Spleen (tissue), 11 donors: ENCODE results near the gene C10orf90. TPM values are rescaled to one million over a fixed set of nuclear protein-coding genes. Genes with fewer than 3 reads are reported as not detected.

Experiments used
- DNase-seq: peaks from one replicate; pipeline ENCODE4 v3.0.0-alpha.2; 2020
- H3K27ac ChIP-seq, 8 donors: fragments of 200-600 bp; sonication (generic) in 7 of 8; 1 replicate in 4 of 8; 2 replicates in 4 of 8; pipeline versions ENCODE4 v1.5.0 to v1.8.0; 2016 to 2021; ENCODE audit warnings: inconsistent platforms in 4 of 8, mild to moderate bottlenecking in 4 of 8, moderate library complexity in 1 of 8
- H3K27me3 ChIP-seq, 7 donors: fragments of 200-600 bp; sonication (generic) in 6 of 7; replicated peaks in 1 of 7; 1 replicate in 4 of 7; 2 replicates in 3 of 7; pipeline versions ENCODE4 v1.5.0 to v1.8.0; 2016 to 2021; ENCODE audit warnings: inconsistent platforms in 3 of 7, mild to moderate bottlenecking in 1 of 7
- H3K36me3 ChIP-seq, 6 donors: fragments of 200-600 bp; sonication (generic) in 5 of 6; 1 replicate in 4 of 6; 2 replicates in 2 of 6; pipeline versions ENCODE4 v1.5.0 to v1.8.0; 2016 to 2021; ENCODE audit warnings: inconsistent platforms in 2 of 6
- H3K4me1 ChIP-seq, 6 donors: fragments of 200-600 bp; sonication (generic) in 5 of 6; 1 replicate in 3 of 6; 2 replicates in 3 of 6; pipeline versions ENCODE4 v1.5.0 to v1.8.0; 2016 to 2021; ENCODE audit warnings: inconsistent platforms in 3 of 6
- H3K4me3 ChIP-seq, 8 donors: fragments of 200-600 bp; sonication (generic) in 7 of 8; 1 replicate in 4 of 8; 2 replicates in 4 of 8; pipeline versions ENCODE4 v1.5.0 to v1.8.0; 2016 to 2021; ENCODE audit warnings: inconsistent platforms in 4 of 8, mild to moderate bottlenecking in 4 of 8, moderate library complexity in 2 of 8
- H3K9me3 ChIP-seq, 8 donors: fragments of 200-600 bp; sonication (generic) in 7 of 8; 1 replicate in 4 of 8; 2 replicates in 4 of 8; pipeline versions ENCODE4 v1.5.0 to v1.8.0; 2016 to 2021; ENCODE audit warnings: inconsistent platforms in 4 of 8
- POLR2A ChIP-seq, 3 donors: fragments of 450-650 bp; IDR thresholded peaks; one replicate each; pipeline ENCODE4 v1.5.1; 2017; ENCODE audit warnings: antibody characterized with exemption in 3 of 3, mild to moderate bottlenecking in 1 of 3
- POLR2AphosphoS5 ChIP-seq, 3 donors: sonication (generic); formaldehyde crosslinking; IDR thresholded peaks; one replicate each; pipeline ENCODE4 v1.5.1; 2017; ENCODE audit warnings: antibody characterized with exemption in 3 of 3
- WGBS, 5 donors: extraction: QIAGEN DNeasy Blood & Tissue Kit in 3 of 5; methylation state at CpG; one replicate each; pipeline versions ENCODE4 v1.1.5 to v1.1.7; 2013 to 2018; 5-methylcytosine and 5-hydroxymethylcytosine counted together
- intact Hi-C: fragments of 100-400 bp; cut with DNase I; formaldehyde crosslinking; loops from one replicate; pipeline ENCODE4 v1.15.0; 2023; ENCODE audit warnings: low total_unique reads
- polyA plus RNA-seq, 3 donors: library from polyadenylated mRNA; stranded (reverse); fragments of 200-250 nt; gene quantifications; one replicate each; pipeline ENCODE4 v1.2.1, GENCODE V29; 2013
- total RNA-seq, 7 donors: library from RNA; depleted of rRNA in 3 of 7; stranded (reverse); fragments of >200 nt in 3 of 7; fragmentation: NEBNext Ultra II Directional in 4 of 7; extraction: Animal tissue kit (Norgen Biotek cat#: 25700) in 4 of 7; gene quantifications; one replicate each; pipeline versions ENCODE4 v1.1.0 to v1.2.1, GENCODE V29; 2016 to 2021
- TF ChIP-seq, protein P1 (sequence below), 11 experiments: fragments of 200-600 bp in 7 of 11; fragments of 450-650 bp in 4 of 11; sonication (generic) in 4 of 11; IDR thresholded peaks in 8 of 11; conservative IDR thresholded peaks in 3 of 11; 1 replicate in 7 of 11; 2 replicates in 4 of 11; pipeline versions ENCODE4 v1.4.0 to v1.8.0; 2016 to 2021; ENCODE audit warnings: antibody characterized with exemption in 11 of 11, inconsistent platforms in 4 of 11, mild to moderate bottlenecking in 1 of 11
- donor health status: healthy with polysubstance abuse.
- donor health status: DM: no; HTN: no; CAD: no; lungs with moderate emphysema.
- donor health status: DM: no; HTN: no; CAD: no.
- donor health status: Bipolar disorder and iron deficiency.
- donor health status: healthy.
- donor health status: DM: no; HTN: no; CAD: no.
- donor health status: DM: yes; HTN: yes; CAD: no.

The C10orf90 gene
- total and polyA plus RNA-seq, 10 donors = 0.05 to 0.06 TPM; not detected in 8

DNA sequence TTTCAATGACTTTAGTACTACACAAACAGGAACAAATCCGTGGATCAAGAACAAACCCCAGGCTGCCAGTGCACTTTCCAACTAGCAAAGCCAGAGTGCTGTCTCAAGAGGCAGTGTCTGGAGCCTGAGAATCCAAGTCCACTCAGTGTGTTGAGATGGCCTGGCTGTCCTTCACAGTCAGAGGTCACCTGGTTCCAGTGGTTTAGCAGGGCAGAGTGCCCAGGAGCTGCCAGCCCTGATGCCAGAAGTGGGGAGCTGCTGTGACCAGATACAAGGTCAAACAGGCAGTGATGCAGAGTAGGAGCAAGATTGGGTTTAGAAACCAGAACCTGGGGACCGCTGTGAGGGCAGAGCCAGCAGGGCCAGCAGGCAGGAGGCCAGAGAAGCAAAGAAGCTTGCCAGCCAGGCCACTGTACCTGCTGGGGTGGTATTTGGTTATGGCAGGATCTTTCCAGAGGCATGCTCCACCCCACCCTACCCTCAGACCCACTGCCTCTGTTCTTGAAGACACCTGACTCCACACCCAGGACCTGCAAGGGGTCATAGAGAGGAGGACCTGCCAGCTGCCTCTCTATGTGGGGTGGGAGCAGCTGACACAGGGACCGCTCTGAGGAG is 35.6 kb upstream of the C10orf90 start:
- peaks cover 0 to 9% (median 0%) of the 10 kb centered on the region in 8 donors for H3K9me3 ChIP-seq
- TF ChIP-seq POLR2AphosphoS5 (IDR thresholded peaks at IDR 0.05) (no peak), POLR2A (IDR thresholded peaks at IDR 0.05) (no peak)
- no peak overlapping the region for H3K4me3 ChIP-seq
- no peaks in the 10 kb centered on the region for H3K4me1 ChIP-seq
- 47 to 70% (median 66%) methylated on average over 2 to 3 of the region's 3 CpGs for WGBS, 5 donors
- intact Hi-C loops = no loop called here
- peaks cover 0 to 10% (median 0%) of the 10 kb centered on the region in 7 donors for H3K27me3 ChIP-seq
- H3K36me3 ChIP-seq = no peaks in the 10 kb centered on the region
- no peak for DNase-seq
- no peak overlapping the region for H3K27ac ChIP-seq

DNA sequence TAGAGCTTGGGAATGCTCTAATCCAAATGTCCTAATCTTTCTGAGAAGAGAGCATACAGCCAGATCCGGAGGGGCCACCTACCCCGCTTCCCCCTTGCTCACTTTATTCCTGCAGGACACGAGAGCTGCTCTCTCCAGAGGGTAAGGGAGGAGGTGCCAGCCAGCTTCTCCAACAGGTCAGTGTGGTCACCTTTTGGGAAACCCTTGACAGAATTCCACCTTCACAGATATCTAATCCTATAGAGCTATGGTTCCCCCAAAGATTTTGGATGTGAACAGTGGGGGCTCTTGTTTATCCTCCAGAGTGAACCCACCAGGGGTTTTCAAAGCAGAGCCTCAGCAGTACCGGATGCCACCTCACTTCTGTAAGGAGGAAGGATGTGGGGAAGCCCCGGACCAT is 34.6 kb upstream of the C10orf90 start:
- H3K9me3 ChIP-seq = peaks cover 0 to under 1% (median 0%) of the 10 kb centered on the region in 8 donors
- H3K4me3 ChIP-seq = no peak overlapping the region
- 41 to 63% (median 43%) methylated on average over 5 of the region's 5 CpGs for WGBS, 5 donors
- intact Hi-C loops = no loop called here
- no peak overlapping the region for H3K27ac ChIP-seq
- no peaks in the 10 kb centered on the region for H3K36me3 ChIP-seq
- TF ChIP-seq, protein P1, sequence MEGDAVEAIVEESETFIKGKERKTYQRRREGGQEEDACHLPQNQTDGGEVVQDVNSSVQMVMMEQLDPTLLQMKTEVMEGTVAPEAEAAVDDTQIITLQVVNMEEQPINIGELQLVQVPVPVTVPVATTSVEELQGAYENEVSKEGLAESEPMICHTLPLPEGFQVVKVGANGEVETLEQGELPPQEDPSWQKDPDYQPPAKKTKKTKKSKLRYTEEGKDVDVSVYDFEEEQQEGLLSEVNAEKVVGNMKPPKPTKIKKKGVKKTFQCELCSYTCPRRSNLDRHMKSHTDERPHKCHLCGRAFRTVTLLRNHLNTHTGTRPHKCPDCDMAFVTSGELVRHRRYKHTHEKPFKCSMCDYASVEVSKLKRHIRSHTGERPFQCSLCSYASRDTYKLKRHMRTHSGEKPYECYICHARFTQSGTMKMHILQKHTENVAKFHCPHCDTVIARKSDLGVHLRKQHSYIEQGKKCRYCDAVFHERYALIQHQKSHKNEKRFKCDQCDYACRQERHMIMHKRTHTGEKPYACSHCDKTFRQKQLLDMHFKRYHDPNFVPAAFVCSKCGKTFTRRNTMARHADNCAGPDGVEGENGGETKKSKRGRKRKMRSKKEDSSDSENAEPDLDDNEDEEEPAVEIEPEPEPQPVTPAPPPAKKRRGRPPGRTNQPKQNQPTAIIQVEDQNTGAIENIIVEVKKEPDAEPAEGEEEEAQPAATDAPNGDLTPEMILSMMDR (IDR thresholded peaks at IDR 0.05 in 8 of 11, conservative IDR thresholded peaks at IDR 0.05 in 3 of 11) = no peak
- TF ChIP-seq POLR2A (IDR thresholded peaks at IDR 0.05) = no peak
- no peak for TF ChIP-seq POLR2AphosphoS5 (IDR thresholded peaks at IDR 0.05)
- peaks cover 0 to 10% (median 0%) of the 10 kb centered on the region in 7 donors for H3K27me3 ChIP-seq
- H3K4me1 ChIP-seq = no peaks in the 10 kb centered on the region
- DNase-seq = no peak

DNA sequence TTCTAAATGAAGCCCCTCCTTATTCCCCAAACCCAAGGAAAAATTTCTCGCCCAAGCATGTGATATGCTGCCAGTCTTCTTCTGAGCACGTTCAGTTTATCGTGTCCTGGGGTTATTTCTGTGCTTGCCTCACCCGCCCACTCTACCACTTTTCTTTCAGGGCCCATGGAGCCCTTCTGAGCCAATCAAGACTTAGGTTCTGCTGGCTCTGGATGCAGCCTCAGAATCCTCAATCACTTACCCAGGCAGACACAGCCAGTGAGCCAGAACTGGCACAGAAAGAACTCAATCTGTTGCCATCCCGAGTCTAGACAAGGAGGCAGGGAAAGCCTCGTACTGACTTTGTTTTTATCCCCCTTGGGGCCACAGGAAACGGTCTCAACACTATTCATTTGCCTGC is 34.2 kb upstream of the C10orf90 start:
- WGBS, 5 donors = 55 to 66% (median 65%) methylated on average over 7 of the region's 7 CpGs
- H3K4me1 ChIP-seq = no peaks in the 10 kb centered on the region
- H3K9me3 ChIP-seq = no peaks in the 10 kb centered on the region
- peaks cover 0 to 10% (median 0%) of the 10 kb centered on the region in 7 donors for H3K27me3 ChIP-seq
- H3K27ac ChIP-seq = no peak overlapping the region
- no peaks in the 10 kb centered on the region for H3K36me3 ChIP-seq
- intact Hi-C loops = no loop called here
- H3K4me3 ChIP-seq = no peak overlapping the region
- TF ChIP-seq POLR2A (IDR thresholded peaks at IDR 0.05) (no peak), POLR2AphosphoS5 (IDR thresholded peaks at IDR 0.05) (no peak)
- TF ChIP-seq, protein P1 (IDR thresholded peaks at IDR 0.05 in 8 of 11, conservative IDR thresholded peaks at IDR 0.05 in 3 of 11) = no peak
- no peak for DNase-seq

DNA sequence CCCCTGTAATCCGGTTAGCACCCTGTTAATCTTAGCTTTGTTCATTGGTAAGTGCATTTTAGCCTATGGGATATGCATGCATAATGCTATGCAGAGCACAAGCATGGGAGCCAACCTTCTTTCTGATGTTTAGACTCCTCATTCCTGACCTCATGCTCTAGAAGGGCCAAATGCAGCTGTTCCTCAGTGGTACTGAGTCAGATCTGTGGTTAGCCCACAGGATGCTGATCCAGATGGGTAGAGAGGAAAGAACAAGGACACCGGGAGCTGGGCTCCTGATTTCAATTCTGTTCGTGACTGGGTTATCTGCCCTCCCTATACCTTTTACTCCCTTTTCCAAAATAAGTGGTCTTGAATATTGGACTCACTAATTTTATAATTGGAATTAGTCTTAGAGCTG is 31.7 kb upstream of the C10orf90 start:
- 72 to 86% (median 79%) methylated on average over 3 of the region's 3 CpGs for WGBS, 5 donors
- H3K27ac ChIP-seq = no peak overlapping the region
- H3K4me1 ChIP-seq = no peaks in the 10 kb centered on the region
- intact Hi-C loops = no loop called here
- H3K36me3 ChIP-seq = no peaks in the 10 kb centered on the region
- no peak overlapping the region for H3K4me3 ChIP-seq
- peaks cover 0 to 10% (median 0%) of the 10 kb centered on the region in 7 donors for H3K27me3 ChIP-seq
- no peak for DNase-seq
- no peak for TF ChIP-seq POLR2A (IDR thresholded peaks at IDR 0.05)
- TF ChIP-seq POLR2AphosphoS5 (IDR thresholded peaks at IDR 0.05) = no peak
- TF ChIP-seq, protein P1 (IDR thresholded peaks at IDR 0.05 in 8 of 11, conservative IDR thresholded peaks at IDR 0.05 in 3 of 11) = no peak
- no peaks in the 10 kb centered on the region for H3K9me3 ChIP-seq
